ENCODE data around the gene UBE2D2. TPM values are rescaled to one million over a fixed set of nuclear protein-coding genes. Genes with fewer than 3 reads are reported as not detected.

Gene UBE2D2
- total and polyA plus RNA-seq, 2 donors (not counting 1 experiment from before 2014, with no cell fraction given) = 64.3 to 168 TPM

GRCh38 chr5:139651853-139652787 lies 91.0 kb downstream of the UBE2D2 start:
- ChIA-PET CTCF (interaction anchor here (0.6 to 15.3 kb wide), 14 partner anchors 9 to 113 kb away, joined by 3 to 338 read pairs (median 4); partner anchors contain the start of gene UBE2D2), POLR2A (interaction anchor here (0.6 to 13.2 kb wide), 17 partner anchors 8 to 113 kb away, joined by 3 to 511 read pairs (median 4); no protein-coding TSS in a partner anchor)
- ATAC-seq (ENCODE audit: low read depth) (peak; percentile 50), DNase-seq (peak; percentile 92)
- Histone ChIP-seq H2AFZ (ENCODE audit: insufficient read depth, low read depth, low read length, poor library complexity, severe bottlenecking) (no peak overlapping the region), H3K27me3 (replicated peaks in 1 of 4; ENCODE audit: control extremely low read depth in 1 of 4, control insufficient read depth in 3 of 4, insufficient read depth in 4 of 4, low read length in 3 of 4) (no peaks in the 10 kb centered on the region), H3K9ac (ENCODE audit: low read length) (peak overlapping the region; percentile 91), H3K4me2 (replicated peaks; ENCODE audit: low read depth, low read length, poor library complexity, severe bottlenecking) (peak overlapping the region; percentile 80), H3K79me2 (ENCODE audit: control insufficient read depth, insufficient read depth, low read length) (peaks cover 100% of the 10 kb centered on the region), H3K27ac (ENCODE audit: low read length in 2 of 2) (peak overlapping the region; percentile 71 to 90), H3K36me3 (replicated peaks in 1 of 2; ENCODE audit: control extremely low read depth in 1 of 2, control insufficient read depth in 1 of 2, extremely low read depth in 1 of 2, insufficient read depth in 2 of 2, low read length in 1 of 2) (peaks cover 0 to 16% of the 10 kb centered on the region in 2 experiments), H3K9me3 (ENCODE audit: control extremely low read depth in 1 of 3, control insufficient read depth in 2 of 3, insufficient read depth in 1 of 3, low read length in 2 of 3) (no peaks in the 10 kb centered on the region), H3K4me1 (ENCODE audit: control insufficient read depth in 2 of 2, insufficient read depth in 2 of 2, low read length in 2 of 2) (peaks cover 68 to 74% of the 10 kb centered on the region in 2 donors), H4K20me1 (ENCODE audit: control insufficient read depth, insufficient read depth, low read length, poor library complexity, severe bottlenecking) (peaks cover 85% of the 10 kb centered on the region), H3K4me3 (ENCODE audit: control extremely low read depth in 1 of 5, extremely low read depth in 1 of 5, insufficient read depth in 1 of 5, low read depth in 2 of 5, low read length in 4 of 5) (peak overlapping the region; percentile 50 to 98 (median 95))
- WGBS (ENCODE audit: insufficient coverage) = 0% methylated on average over 2 of the region's 23 CpGs
- Mint-ChIP-seq H3K27ac (peak overlapping the region; percentile 94), H3K4me1 (peaks cover 71% of the 10 kb centered on the region), H3K9me3 (ENCODE audit: insufficient read depth) (no peaks in the 10 kb centered on the region), H3K4me3 (peak overlapping the region; percentile 88), H3K27me3 (no peaks in the 10 kb centered on the region)
- intact Hi-C loops (cut with micrococcal nuclease) = loop anchor here (1.0 to 2.0 kb wide), 4 partner anchors 9 to 95 kb away; no protein-coding TSS in a partner anchor
- TF ChIP-seq EZH2 (IDR thresholded peaks at IDR 0.05; ENCODE audit: borderline replicate concordance, insufficient read depth, low read depth, low read length, poor library complexity, severe bottlenecking) = no peak
- TF ChIP-seq CTCF (IDR thresholded peaks at IDR 0.05) = no peak

Data from B cell (primary cell).